Measurements from ENCODE around the gene ARSG. TPM values are rescaled to one million over a fixed set of nuclear protein-coding genes. Genes with fewer than 3 reads are reported as not detected.

Gene ARSG
- polyA plus RNA-seq, 1 experiment = 1.9 TPM

DNA sequence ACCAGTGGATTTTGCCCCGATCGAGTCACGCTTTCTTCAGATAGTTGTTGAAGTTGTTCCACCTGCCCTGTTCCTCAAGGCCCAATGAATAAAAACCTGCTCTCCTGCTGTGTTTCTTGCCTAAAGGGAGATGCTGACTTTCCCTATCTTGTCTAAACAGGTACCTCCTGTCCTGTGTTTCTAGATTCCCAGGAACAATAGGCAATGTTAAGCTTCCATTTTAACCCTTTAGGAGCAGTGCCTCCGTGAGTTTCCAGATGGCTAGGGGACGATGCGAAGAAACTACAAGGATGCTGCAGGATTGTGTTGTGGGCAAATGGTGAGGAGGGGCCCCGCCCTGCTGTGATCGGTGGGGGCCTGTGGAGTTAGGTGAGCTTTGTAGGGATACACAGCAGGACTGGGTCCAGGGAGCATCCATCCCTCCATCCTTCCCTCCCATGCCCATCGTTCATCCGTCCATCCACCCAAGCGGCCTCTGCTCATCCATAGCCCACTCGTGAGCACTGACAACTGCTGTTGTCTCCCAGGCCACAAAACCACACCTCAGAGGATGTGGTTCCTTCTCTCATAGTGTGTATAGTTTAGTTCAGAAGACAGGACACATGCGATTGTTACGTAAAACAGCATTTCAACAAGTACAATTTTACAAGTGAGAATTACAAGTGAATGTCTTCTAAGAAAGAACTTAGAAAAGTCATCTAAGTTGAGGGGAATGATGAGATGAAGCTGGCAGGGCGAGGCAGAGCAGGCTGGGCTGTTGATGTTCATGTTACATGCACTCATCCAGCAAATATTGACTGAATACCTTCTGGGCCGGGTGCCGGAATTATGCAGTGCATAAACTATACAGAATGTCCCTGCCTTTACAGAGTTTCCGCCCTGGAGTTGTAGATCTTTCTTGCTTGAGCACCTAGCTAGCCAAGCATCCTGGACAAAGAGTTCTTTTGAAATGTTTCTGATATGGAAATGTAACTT, 5.2 kb downstream of the ARSG start:
- no peak overlapping the region for H3K27ac ChIP-seq (ENCODE audit: low read depth, low read length)
- ChIA-PET POLR2A (no interaction called here), CTCF (no interaction called here)
- no peak for DNase-seq (ENCODE audit: low read depth, low spot score)
- peaks cover 15% of the 10 kb centered on the region for H3K27me3 ChIP-seq (ENCODE audit: control insufficient read depth, insufficient read depth, low read length)
- H3K9me3 ChIP-seq (ENCODE audit: control insufficient read depth, insufficient read depth, low read length) = no peaks in the 10 kb centered on the region
- H3K4me3 ChIP-seq (ENCODE audit: low read depth, low read length) = no peak overlapping the region
- TF ChIP-seq, protein P1, sequence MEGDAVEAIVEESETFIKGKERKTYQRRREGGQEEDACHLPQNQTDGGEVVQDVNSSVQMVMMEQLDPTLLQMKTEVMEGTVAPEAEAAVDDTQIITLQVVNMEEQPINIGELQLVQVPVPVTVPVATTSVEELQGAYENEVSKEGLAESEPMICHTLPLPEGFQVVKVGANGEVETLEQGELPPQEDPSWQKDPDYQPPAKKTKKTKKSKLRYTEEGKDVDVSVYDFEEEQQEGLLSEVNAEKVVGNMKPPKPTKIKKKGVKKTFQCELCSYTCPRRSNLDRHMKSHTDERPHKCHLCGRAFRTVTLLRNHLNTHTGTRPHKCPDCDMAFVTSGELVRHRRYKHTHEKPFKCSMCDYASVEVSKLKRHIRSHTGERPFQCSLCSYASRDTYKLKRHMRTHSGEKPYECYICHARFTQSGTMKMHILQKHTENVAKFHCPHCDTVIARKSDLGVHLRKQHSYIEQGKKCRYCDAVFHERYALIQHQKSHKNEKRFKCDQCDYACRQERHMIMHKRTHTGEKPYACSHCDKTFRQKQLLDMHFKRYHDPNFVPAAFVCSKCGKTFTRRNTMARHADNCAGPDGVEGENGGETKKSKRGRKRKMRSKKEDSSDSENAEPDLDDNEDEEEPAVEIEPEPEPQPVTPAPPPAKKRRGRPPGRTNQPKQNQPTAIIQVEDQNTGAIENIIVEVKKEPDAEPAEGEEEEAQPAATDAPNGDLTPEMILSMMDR (IDR thresholded peaks at IDR 0.05; ENCODE audit: low read depth, low read length) = no peak

DNA sequence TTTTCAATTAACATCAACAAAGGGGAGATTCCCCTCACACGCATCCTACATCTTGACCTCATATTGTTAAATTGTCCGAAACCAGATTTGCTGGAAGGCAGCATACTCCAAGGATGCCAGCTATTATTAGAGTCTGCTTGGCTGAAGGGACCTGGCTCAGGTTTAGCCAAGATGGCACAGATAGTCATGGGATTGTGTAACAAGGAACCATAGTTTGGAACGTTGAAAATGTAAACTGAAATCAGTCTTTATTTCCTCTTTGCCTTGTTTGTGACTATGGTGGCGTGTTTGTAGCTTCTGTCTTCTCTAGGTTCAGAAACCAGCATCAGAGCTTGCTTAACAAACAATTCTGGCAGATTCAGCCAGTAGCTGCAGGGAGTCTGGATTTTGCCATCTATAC, 5.9 kb downstream of the ARSG start:
- no peak overlapping the region for H3K4me3 ChIP-seq (ENCODE audit: low read depth, low read length)
- ChIA-PET POLR2A (no interaction called here), CTCF (no interaction called here)
- peaks cover 17% of the 10 kb centered on the region for H3K27me3 ChIP-seq (ENCODE audit: control insufficient read depth, insufficient read depth, low read length)
- TF ChIP-seq, protein P1 (IDR thresholded peaks at IDR 0.05; ENCODE audit: low read depth, low read length) = no peak
- no peak for DNase-seq (ENCODE audit: low read depth, low spot score)
- no peak overlapping the region for H3K27ac ChIP-seq (ENCODE audit: low read depth, low read length)
- H3K9me3 ChIP-seq (ENCODE audit: control insufficient read depth, insufficient read depth, low read length) = no peaks in the 10 kb centered on the region

DNA sequence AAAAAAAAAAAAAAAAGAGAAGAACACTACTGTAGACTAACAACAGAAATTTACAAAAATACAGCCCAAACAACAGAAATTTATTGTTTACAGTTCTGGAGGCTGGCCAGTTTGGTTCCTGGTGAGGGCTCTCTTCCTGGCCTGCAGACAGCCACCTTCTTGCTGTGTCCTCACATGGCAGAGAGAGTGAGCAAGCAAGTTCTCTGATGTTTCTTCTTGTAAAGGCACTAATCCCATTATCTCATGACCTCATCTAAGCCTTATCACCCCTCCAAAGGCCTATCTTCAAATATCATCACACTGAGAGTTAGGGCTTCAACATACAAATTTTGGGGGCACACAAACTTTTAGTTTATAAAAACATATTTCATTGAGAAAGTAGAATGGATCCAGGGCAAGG, 7.3 kb downstream of the ARSG start:
- ChIA-PET POLR2A (no interaction called here), CTCF (no interaction called here)
- Histone ChIP-seq H3K4me3 (ENCODE audit: low read depth, low read length) (no peak overlapping the region), H3K9me3 (ENCODE audit: control insufficient read depth, insufficient read depth, low read length) (no peaks in the 10 kb centered on the region), H3K27ac (ENCODE audit: low read depth, low read length) (no peak overlapping the region), H3K27me3 (ENCODE audit: control insufficient read depth, insufficient read depth, low read length) (peaks cover 12% of the 10 kb centered on the region)
- TF ChIP-seq, protein P1 (IDR thresholded peaks at IDR 0.05; ENCODE audit: low read depth, low read length) = no peak
- DNase-seq (ENCODE audit: low read depth, low spot score) = no peak

DNA sequence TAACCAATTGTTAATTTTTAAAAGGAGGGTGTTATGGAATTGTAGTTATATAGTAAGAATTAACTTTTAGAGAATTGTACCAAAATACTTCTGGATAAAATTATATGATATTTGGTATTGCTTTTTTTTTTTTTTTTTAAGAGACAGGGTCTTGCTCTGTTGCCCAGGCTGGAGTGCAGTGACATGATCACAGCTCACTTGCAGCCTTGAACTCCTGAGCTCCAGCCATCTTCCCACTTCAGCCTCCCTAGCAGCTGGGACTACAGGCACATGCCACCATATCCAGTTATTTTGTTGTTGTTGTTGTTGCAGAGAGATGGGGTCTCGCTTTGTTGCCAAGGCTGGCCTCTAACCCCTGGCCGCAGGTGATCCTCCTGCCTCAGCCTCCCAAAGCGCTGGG, 8.5 kb downstream of the ARSG start:
- TF ChIP-seq, protein P1 (IDR thresholded peaks at IDR 0.05; ENCODE audit: low read depth, low read length) = no peak
- Histone ChIP-seq H3K27ac (ENCODE audit: low read depth, low read length) (no peak overlapping the region), H3K4me3 (ENCODE audit: low read depth, low read length) (no peak overlapping the region), H3K9me3 (ENCODE audit: control insufficient read depth, insufficient read depth, low read length) (no peaks in the 10 kb centered on the region), H3K27me3 (ENCODE audit: control insufficient read depth, insufficient read depth, low read length) (peaks cover 10% of the 10 kb centered on the region)
- CTCF ChIA-PET = interaction anchor here (1.1 kb wide), 1 partner anchor 99 kb away, joined by 5 read pairs; no protein-coding TSS in a partner anchor
- POLR2A ChIA-PET = no interaction called here
- no peak for DNase-seq (ENCODE audit: low read depth, low spot score)

DNA sequence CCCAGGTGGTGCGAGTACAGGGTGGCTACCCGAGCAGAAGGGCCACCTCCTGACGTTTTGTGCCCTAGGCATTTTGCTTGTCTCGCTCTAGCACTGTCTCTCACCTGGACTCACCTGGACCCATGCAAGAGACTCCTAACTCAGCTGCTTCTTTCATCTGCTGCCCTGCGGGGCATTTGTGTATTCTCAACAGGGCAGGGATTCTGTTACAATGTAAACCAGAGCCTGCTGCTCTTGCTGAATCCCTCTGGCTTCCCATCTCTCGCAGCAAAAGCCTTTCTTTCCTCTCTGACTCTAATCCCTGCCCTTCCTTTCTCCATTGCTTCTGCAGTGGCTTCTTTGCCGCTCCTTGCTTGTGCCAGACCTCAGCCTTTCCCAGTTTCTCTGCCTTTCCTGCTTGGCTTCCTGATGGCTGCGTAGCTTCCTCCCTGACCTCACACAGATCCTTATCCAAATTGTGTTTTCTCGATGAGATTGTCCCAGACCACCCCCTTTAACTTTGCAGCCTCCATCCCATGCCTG, 10.2 kb downstream of the ARSG start:
- TF ChIP-seq, protein P1 (IDR thresholded peaks at IDR 0.05; ENCODE audit: low read depth, low read length) = no peak

More for the DNA sequence above, 10.2 kb downstream of the ARSG start:
- no peaks in the 10 kb centered on the region for H3K9me3 ChIP-seq (ENCODE audit: control insufficient read depth, insufficient read depth, low read length)
- no peak for DNase-seq (ENCODE audit: low read depth, low spot score)
- peaks cover 4% of the 10 kb centered on the region for H3K27me3 ChIP-seq (ENCODE audit: control insufficient read depth, insufficient read depth, low read length)
- H3K4me3 ChIP-seq (ENCODE audit: low read depth, low read length) = no peak overlapping the region
- POLR2A ChIA-PET = no interaction called here
- H3K27ac ChIP-seq (ENCODE audit: low read depth, low read length) = no peak overlapping the region
- CTCF ChIA-PET = interaction anchor here (0.6 to 1.4 kb wide), 2 partner anchors 18 to 39 kb away, joined by 3 to 4 read pairs; no protein-coding TSS in a partner anchor
